ENCODE measurements around the gene TTC7B.

- TF ChIP-seq CTCF (IDR thresholded peaks at IDR 0.05), result no peak
- TF ChIP-seq EP300 (IDR thresholded peaks at IDR 0.05; ENCODE audit: low read depth), result no peak
- TF ChIP-seq POLR2A (IDR thresholded peaks at IDR 0.05), result no peak
These were observed 195.6 kb downstream of the TTC7B start for GRCh38 chr14:90620568-90621077.
